ENCODE measurements around the gene USP3. TPM values are rescaled to one million over a fixed set of nuclear protein-coding genes. Genes with fewer than 3 reads are reported as not detected.
A peak's percentile ranks its signal among the peaks of the same experiment; 100 is the strongest.

The USP3 gene
- polyA plus RNA-seq, 1 donor (not counting 4 experiments of a cell fraction or from before 2014, with no cell fraction given): 16.2 TPM

- no peak for TF ChIP-seq CTCF (optimal IDR thresholded peaks at IDR 0.05 in 1 of 3, IDR thresholded peaks at IDR 0.05 in 1 of 3, conservative IDR thresholded peaks at IDR 0.05 in 1 of 3; ENCODE audit: extremely low read depth in 1 of 3, insufficient read depth in 2 of 3, low read length in 3 of 3)
- TF ChIP-seq EZH2 (IDR thresholded peaks at IDR 0.05; ENCODE audit: low read length): no peak
- FAIRE-seq: no peak
- no peaks in the 10 kb centered on the region for H3K9me1 ChIP-seq (ENCODE audit: control insufficient read depth, extremely low read depth, insufficient read depth, low read length)
- H4K20me1 ChIP-seq (ENCODE audit: control insufficient read depth, extremely low read depth, insufficient read depth, low read length): no peaks in the 10 kb centered on the region
- dilution Hi-C loops (cut with MboI; ENCODE audit: extremely low pct_ligation_motif_present, low sequenced_read_pairs): no loop called here
- H3K9me3 ChIP-seq (ENCODE audit: control insufficient read depth, low read depth, low read length): no peaks in the 10 kb centered on the region
- no peaks in the 10 kb centered on the region for H3K27me3 ChIP-seq (ENCODE audit: control insufficient read depth, extremely low read depth, insufficient read depth, low read length)
- no peak for DNase-seq (ENCODE audit: low read depth, low spot score)
- H3K4me1 ChIP-seq (ENCODE audit: control insufficient read depth, extremely low read depth, insufficient read depth, low read length): peaks cover 53% of the 10 kb centered on the region
- H2AFZ ChIP-seq (ENCODE audit: control insufficient read depth, low read length): no peak overlapping the region
- peaks cover 90% of the 10 kb centered on the region for H3K79me2 ChIP-seq (ENCODE audit: control insufficient read depth, insufficient read depth, low read length)
- H3K4me2 ChIP-seq (ENCODE audit: control insufficient read depth, extremely low read depth, insufficient read depth, low read depth, low read length): peak overlapping the region; percentile 54
- peak overlapping the region; percentile 43 for H3K27ac ChIP-seq (ENCODE audit: control insufficient read depth, insufficient read depth, low read length)
- no peaks in the 10 kb centered on the region for H3K36me3 ChIP-seq (ENCODE audit: control insufficient read depth in 2 of 2, extremely low read depth in 1 of 2, insufficient read depth in 2 of 2, low read length in 2 of 2)
- H3K9ac ChIP-seq (ENCODE audit: control insufficient read depth, extremely low read depth, insufficient read depth, low read length): no peak overlapping the region
- H3K4me3 ChIP-seq (ENCODE audit: control insufficient read depth in 2 of 3, extremely low read depth in 1 of 3, insufficient read depth in 2 of 3, low read depth in 1 of 3, low read length in 3 of 3): no peak overlapping the region
These were observed 12.8 kb downstream of the USP3 start for GRCh38 chr15:63517202-63517601.

- no peak overlapping the region for H2AFZ ChIP-seq (ENCODE audit: control insufficient read depth, low read length)
- TF ChIP-seq EZH2 (IDR thresholded peaks at IDR 0.05; ENCODE audit: low read length): no peak
- no peak for TF ChIP-seq CTCF (optimal IDR thresholded peaks at IDR 0.05 in 1 of 3, IDR thresholded peaks at IDR 0.05 in 1 of 3, conservative IDR thresholded peaks at IDR 0.05 in 1 of 3; ENCODE audit: extremely low read depth in 1 of 3, insufficient read depth in 2 of 3, low read length in 3 of 3)
- no peak overlapping the region for H3K4me3 ChIP-seq (ENCODE audit: control insufficient read depth in 2 of 3, extremely low read depth in 1 of 3, insufficient read depth in 2 of 3, low read depth in 1 of 3, low read length in 3 of 3)
- no peak for DNase-seq (ENCODE audit: low read depth, low spot score)
- H3K9ac ChIP-seq (ENCODE audit: control insufficient read depth, extremely low read depth, insufficient read depth, low read length): peak overlapping the region; percentile 14
- peak overlapping the region; percentile 43 for H3K27ac ChIP-seq (ENCODE audit: control insufficient read depth, insufficient read depth, low read length)
- H4K20me1 ChIP-seq (ENCODE audit: control insufficient read depth, extremely low read depth, insufficient read depth, low read length): no peaks in the 10 kb centered on the region
- peak overlapping the region; percentile 54 for H3K4me2 ChIP-seq (ENCODE audit: control insufficient read depth, extremely low read depth, insufficient read depth, low read depth, low read length)
- peaks cover 87% of the 10 kb centered on the region for H3K79me2 ChIP-seq (ENCODE audit: control insufficient read depth, insufficient read depth, low read length)
- peaks cover 57% of the 10 kb centered on the region for H3K4me1 ChIP-seq (ENCODE audit: control insufficient read depth, extremely low read depth, insufficient read depth, low read length)
- no peaks in the 10 kb centered on the region for H3K9me3 ChIP-seq (ENCODE audit: control insufficient read depth, low read depth, low read length)
- FAIRE-seq: peak; percentile 84
- no peaks in the 10 kb centered on the region for H3K27me3 ChIP-seq (ENCODE audit: control insufficient read depth, extremely low read depth, insufficient read depth, low read length)
- H3K36me3 ChIP-seq (ENCODE audit: control insufficient read depth in 2 of 2, extremely low read depth in 1 of 2, insufficient read depth in 2 of 2, low read length in 2 of 2): no peaks in the 10 kb centered on the region
- no peaks in the 10 kb centered on the region for H3K9me1 ChIP-seq (ENCODE audit: control insufficient read depth, extremely low read depth, insufficient read depth, low read length)
- dilution Hi-C loops (cut with MboI; ENCODE audit: extremely low pct_ligation_motif_present, low sequenced_read_pairs): no loop called here
These were observed 13.2 kb downstream of the USP3 start for GRCh38 chr15:63517628-63518027.

All from keratinocyte (primary cell).